Skeletal muscle tissue (tissue), 4 donors: Measurements from ENCODE around the gene HSDL1. TPM values are rescaled to one million over a fixed set of nuclear protein-coding genes. Genes with fewer than 3 reads are reported as not detected.

Experiments used
- H3K27ac ChIP-seq: one replicate; pipeline ENCODE4 v1.7.0; 2013; ENCODE audit warnings: mild to moderate bottlenecking, low read depth, low read length, inconsistent platforms
- H3K27me3 ChIP-seq, 3 donors: one replicate each; pipeline ENCODE4 v1.7.0; 2013; ENCODE audit warnings: low read length in 3 of 3; ENCODE audit not compliant: control insufficient read depth in 3 of 3, insufficient read depth in 3 of 3
- H3K36me3 ChIP-seq, 3 donors: one replicate each; pipeline ENCODE4 v1.7.0; 2013; ENCODE audit warnings: low read length in 3 of 3; ENCODE audit not compliant: control insufficient read depth in 3 of 3, insufficient read depth in 3 of 3
- H3K4me1 ChIP-seq, 3 donors: one replicate each; pipeline ENCODE4 v1.7.0; 2013; ENCODE audit warnings: low read length in 3 of 3, mild to moderate bottlenecking in 3 of 3; ENCODE audit not compliant: control insufficient read depth in 3 of 3, insufficient read depth in 3 of 3
- H3K4me3 ChIP-seq, 3 donors: one replicate each; pipeline ENCODE4 v1.7.0; 2013; ENCODE audit warnings: low read length in 3 of 3
- H3K9ac ChIP-seq, 3 donors: one replicate each; pipeline ENCODE4 v1.7.0; 2013; ENCODE audit warnings: low read length in 3 of 3, mild to moderate bottlenecking in 3 of 3, moderate library complexity in 2 of 3, low read depth in 1 of 3
- H3K9me3 ChIP-seq, 3 donors: one replicate each; pipeline ENCODE4 v1.7.0; 2013; ENCODE audit warnings: low read length in 3 of 3; ENCODE audit not compliant: control insufficient read depth in 3 of 3
- total RNA-seq: library from RNA; depleted of rRNA; stranded (reverse); fragments of >200 nt; gene quantifications from one replicate; pipeline ENCODE4 v1.2.3, GENCODE V29; 2014
- donor health status: Osteomylitis.

HSDL1 gene
- total RNA-seq, 1 donor from 2014 or later: 17.2 TPM

GRCh38 chr16:84182680-84183571, 37.9 kb upstream of the HSDL1 start:
- H3K4me3 ChIP-seq: no peak overlapping the region
- no peaks in the 10 kb centered on the region for H3K27me3 ChIP-seq
- H3K27ac ChIP-seq: no peak overlapping the region
- H3K4me1 ChIP-seq: peaks cover 5 to 30% (median 22%) of the 10 kb centered on the region in 3 donors
- no peaks in the 10 kb centered on the region for H3K9me3 ChIP-seq
- no peak overlapping the region for H3K9ac ChIP-seq
- peaks cover 44 to 49% (median 48%) of the 10 kb centered on the region in 3 donors for H3K36me3 ChIP-seq

- Histone ChIP-seq H3K9ac (no peak overlapping the region), H3K4me3 (no peak overlapping the region), H3K27ac (no peak overlapping the region), H3K9me3 (no peaks in the 10 kb centered on the region), H3K27me3 (no peaks in the 10 kb centered on the region), H3K36me3 (peaks cover 45 to 49% (median 49%) of the 10 kb centered on the region in 3 donors), H3K4me1 (peaks cover 5 to 36% (median 29%) of the 10 kb centered on the region in 3 donors)
Measured at GRCh38 chr16:84182104-84182503, 37.1 kb upstream of the HSDL1 start.

GRCh38 chr16:84181144-84181915, 36.4 kb upstream of the HSDL1 start:
- H3K27ac ChIP-seq: no peak overlapping the region
- peaks cover 45 to 49% (median 49%) of the 10 kb centered on the region in 3 donors for H3K36me3 ChIP-seq
- no peak overlapping the region for H3K4me3 ChIP-seq
- H3K9ac ChIP-seq: no peak overlapping the region
- H3K27me3 ChIP-seq: no peaks in the 10 kb centered on the region
- H3K4me1 ChIP-seq: peaks cover 13 to 41% (median 32%) of the 10 kb centered on the region in 3 donors
- H3K9me3 ChIP-seq: no peaks in the 10 kb centered on the region

- Histone ChIP-seq H3K4me3 (no peak overlapping the region), H3K36me3 (peaks cover 45 to 49% (median 49%) of the 10 kb centered on the region in 3 donors), H3K27ac (no peak overlapping the region), H3K4me1 (peaks cover 11 to 39% (median 33%) of the 10 kb centered on the region in 3 donors), H3K27me3 (no peaks in the 10 kb centered on the region), H3K9me3 (no peaks in the 10 kb centered on the region), H3K9ac (no peak overlapping the region)
Measured at GRCh38 chr16:84180519-84181140, 35.7 kb upstream of the HSDL1 start.

GRCh38 chr16:84179612-84180320, 34.8 kb upstream of the HSDL1 start:
- Histone ChIP-seq H3K36me3 (peaks cover 44 to 47% (median 45%) of the 10 kb centered on the region in 3 donors), H3K27me3 (no peaks in the 10 kb centered on the region), H3K9me3 (no peaks in the 10 kb centered on the region), H3K4me1 (peaks cover 11 to 38% (median 32%) of the 10 kb centered on the region in 3 donors), H3K4me3 (no peak overlapping the region), H3K27ac (no peak overlapping the region), H3K9ac (no peak overlapping the region)

- Histone ChIP-seq H3K9ac (no peak overlapping the region), H3K4me1 (peaks cover 11 to 32% (median 32%) of the 10 kb centered on the region in 3 donors), H3K27ac (no peak overlapping the region), H3K36me3 (peaks cover 43 to 44% (median 43%) of the 10 kb centered on the region in 3 donors), H3K4me3 (no peak overlapping the region), H3K9me3 (no peaks in the 10 kb centered on the region), H3K27me3 (no peaks in the 10 kb centered on the region)
Measured at GRCh38 chr16:84178892-84179611, 34.1 kb upstream of the HSDL1 start.

GRCh38 chr16:84178146-84178765, 33.3 kb upstream of the HSDL1 start:
- no peak overlapping the region for H3K4me3 ChIP-seq
- H3K27ac ChIP-seq: peak overlapping the region; percentile 44
- H3K27me3 ChIP-seq: no peaks in the 10 kb centered on the region
- H3K4me1 ChIP-seq: peaks cover 11 to 29% (median 25%) of the 10 kb centered on the region in 3 donors
- no peak overlapping the region for H3K9ac ChIP-seq
- H3K9me3 ChIP-seq: no peaks in the 10 kb centered on the region
- peaks cover 35 to 40% (median 38%) of the 10 kb centered on the region in 3 donors for H3K36me3 ChIP-seq

- H3K27ac ChIP-seq: peak overlapping the region; percentile 44
- peaks cover 29 to 34% (median 34%) of the 10 kb centered on the region in 3 donors for H3K36me3 ChIP-seq
- H3K4me1 ChIP-seq: peaks cover 11 to 28% (median 23%) of the 10 kb centered on the region in 3 donors
- no peaks in the 10 kb centered on the region for H3K9me3 ChIP-seq
- peak overlapping the region in 1 of 3 donors; percentile 9 for H3K9ac ChIP-seq
- H3K27me3 ChIP-seq: peaks cover 0 to 2% (median 0%) of the 10 kb centered on the region in 3 donors
- H3K4me3 ChIP-seq: no peak overlapping the region
Measured at GRCh38 chr16:84177741-84178073, 32.7 kb upstream of the HSDL1 start.
